AG09319 (cell line): ENCODE data around the gene NIN.

Source experiments
- DNase-seq: peaks from one replicate; pipeline ENCODE4 v3.0.0-alpha.2; 2010; ENCODE audit warnings: low read depth; ENCODE audit errors: extremely low read depth
- TF ChIP-seq, protein P1 (sequence below): IDR thresholded peaks from 2 replicates; pipeline ENCODE4 v1.5.1; 2011; ENCODE audit warnings: low read depth, mild to moderate bottlenecking, inconsistent platforms, low read length, moderate library complexity

NIN gene

DNA sequence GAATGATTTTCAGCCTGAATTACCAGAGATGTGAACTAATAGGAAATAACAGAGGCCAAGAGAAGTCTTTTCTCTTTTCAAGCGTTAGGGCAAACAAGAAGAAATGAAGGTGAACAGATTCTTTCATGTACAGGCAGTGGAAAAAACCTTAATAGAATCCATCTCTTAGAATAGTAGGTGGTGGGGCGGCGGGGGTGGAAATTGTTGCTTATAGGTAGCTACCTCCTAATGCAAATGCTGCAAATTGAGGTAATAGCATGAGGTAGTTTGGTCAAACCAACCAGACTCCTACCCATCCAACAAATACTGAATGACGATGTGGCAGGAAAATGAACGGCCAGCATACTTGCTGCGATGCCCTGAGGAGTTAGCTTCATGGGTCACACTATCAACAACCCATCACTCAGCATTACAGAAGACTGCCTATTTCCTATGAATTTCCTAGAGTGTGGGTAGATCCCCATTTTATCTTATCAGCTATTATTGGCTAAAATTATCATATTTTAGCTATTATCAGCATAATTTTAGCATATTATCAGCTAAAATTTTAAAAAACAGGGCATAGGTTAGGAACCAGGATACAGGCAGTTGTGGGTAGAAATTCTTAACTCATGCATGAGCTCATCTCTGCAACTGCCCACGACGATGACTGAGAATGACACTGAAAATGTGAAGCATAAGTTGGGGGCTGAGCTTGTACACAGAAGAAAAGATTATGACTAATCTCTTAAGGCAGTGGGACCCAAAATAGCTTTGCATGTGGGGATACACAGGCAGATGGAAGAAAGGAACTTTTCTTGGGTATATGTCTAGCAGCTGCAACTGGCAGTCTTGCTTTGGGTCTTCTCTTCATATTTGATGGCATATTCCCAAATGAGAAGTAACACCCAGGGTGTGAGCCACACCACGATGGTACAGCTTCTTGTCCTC lies 68.7 kb downstream of the NIN start:
- no peak for DNase-seq
- TF ChIP-seq, protein P1, sequence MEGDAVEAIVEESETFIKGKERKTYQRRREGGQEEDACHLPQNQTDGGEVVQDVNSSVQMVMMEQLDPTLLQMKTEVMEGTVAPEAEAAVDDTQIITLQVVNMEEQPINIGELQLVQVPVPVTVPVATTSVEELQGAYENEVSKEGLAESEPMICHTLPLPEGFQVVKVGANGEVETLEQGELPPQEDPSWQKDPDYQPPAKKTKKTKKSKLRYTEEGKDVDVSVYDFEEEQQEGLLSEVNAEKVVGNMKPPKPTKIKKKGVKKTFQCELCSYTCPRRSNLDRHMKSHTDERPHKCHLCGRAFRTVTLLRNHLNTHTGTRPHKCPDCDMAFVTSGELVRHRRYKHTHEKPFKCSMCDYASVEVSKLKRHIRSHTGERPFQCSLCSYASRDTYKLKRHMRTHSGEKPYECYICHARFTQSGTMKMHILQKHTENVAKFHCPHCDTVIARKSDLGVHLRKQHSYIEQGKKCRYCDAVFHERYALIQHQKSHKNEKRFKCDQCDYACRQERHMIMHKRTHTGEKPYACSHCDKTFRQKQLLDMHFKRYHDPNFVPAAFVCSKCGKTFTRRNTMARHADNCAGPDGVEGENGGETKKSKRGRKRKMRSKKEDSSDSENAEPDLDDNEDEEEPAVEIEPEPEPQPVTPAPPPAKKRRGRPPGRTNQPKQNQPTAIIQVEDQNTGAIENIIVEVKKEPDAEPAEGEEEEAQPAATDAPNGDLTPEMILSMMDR, result no peak

DNA sequence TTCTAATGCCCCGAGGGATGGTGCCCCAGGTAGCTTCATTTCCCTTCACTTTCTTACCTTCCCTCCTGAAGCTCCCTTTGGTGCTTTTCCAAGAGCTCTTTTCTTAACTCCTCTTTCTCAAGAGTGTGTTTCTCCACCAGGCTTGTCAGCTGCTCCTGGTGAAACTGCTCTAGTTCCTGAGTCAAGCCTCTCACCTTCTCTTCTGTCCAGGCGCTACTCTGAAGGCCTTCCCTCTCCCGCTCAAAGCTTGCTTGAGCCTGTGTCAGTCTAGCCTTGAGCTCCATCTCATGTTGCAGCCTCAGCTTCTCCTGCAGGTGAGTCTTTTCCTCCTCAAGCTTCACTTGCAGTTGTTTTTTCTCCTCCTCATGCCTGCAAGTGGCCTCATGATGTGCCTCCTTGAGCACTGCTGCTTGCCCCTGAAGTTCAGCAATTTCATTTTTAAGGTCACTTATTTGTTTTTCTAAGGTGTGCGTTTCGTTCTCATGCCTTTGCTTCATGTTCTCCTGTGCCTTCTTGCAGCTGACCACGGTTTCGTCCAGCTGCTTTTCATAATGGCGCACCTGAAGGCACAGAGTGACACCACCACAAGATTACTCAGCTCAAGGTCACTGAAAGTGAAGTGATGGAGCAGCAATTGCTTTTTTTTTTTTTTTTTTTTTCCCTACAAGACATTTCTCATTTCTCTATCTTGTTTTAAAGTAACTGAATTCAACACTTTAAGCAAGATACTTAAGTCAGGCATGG lies 71.0 kb downstream of the NIN start:
- TF ChIP-seq, protein P1, result no peak
- no peak for DNase-seq

DNA sequence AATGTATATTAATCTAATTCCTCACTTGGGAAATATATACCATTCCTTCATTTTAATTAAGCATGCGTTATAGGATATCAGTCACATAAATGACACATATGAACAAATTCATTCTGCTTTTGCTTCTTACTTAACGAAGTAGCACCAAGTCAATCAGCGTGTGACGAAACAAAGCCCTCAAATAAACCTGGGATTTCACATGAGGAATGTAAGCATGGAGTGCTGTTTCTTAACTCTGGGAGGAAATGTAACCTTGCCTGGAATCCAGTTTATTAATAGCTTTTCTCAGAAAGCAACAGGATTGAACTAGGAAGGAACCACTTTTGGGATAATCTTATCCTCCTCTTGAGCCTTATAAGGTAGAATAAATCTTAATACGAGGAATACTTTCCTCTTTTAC lies 72.0 kb downstream of the NIN start:
- TF ChIP-seq, protein P1, result no peak
- DNase-seq, result no peak

DNA sequence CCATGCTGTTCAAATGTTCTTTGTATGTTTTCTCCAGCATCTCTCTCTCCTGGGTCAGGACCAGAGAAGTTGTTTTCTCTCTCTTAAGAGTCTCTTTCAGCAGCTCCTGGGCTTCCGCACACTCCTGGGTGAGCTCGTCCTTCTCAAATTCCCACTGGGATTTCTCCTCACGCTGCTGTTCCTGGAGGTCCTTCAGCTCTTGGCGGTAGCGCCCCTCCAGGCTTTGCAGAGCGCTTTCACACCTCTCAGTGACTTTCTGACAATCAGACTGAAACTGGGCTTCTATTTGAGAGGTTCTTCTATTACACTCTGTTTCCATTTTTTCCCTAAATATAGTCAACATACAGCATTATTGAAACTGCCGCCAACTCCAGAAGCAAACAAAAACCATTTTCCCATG lies 72.7 kb downstream of the NIN start:
- TF ChIP-seq, protein P1, result no peak
- DNase-seq, result no peak

DNA sequence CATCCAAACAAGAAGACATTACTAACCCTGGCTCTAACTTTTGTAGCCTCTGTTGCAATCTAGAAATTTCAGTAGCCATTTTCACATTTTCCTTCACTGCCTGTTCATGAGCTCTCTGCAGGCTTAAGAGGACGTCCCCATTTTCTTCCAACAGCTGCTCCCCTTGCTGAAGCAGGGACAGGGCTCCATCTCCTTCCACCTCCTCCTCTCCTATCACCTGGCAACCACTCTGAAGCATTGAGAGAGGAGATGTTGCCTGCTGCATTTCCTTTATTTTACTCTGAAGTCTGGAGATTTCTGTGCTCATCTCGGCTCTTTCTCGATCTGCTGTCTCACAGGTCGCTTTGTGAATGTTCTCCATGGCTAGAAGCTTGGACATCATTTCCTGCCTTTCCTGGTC lies 73.3 kb downstream of the NIN start:
- DNase-seq, result no peak
- TF ChIP-seq, protein P1, result no peak

DNA sequence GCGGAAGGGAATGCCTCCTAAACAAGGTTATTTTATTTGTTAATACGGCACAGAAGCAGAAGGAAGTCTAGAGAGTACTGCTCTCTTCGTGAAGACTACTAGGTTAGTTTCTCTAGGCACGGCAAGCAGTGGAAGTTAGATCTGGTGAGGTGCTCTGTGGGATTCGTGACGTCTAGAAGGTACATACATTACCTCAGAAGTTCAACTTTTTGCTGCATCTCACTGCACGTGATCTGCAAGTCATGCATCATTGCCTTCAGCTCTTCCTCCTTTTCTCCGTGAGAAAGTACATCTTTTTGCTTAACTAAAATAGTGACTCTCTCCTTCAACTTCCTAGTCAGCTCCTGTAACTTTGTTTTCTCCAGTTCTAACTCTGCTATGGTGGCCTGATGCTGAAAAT lies 74.7 kb downstream of the NIN start:
- TF ChIP-seq, protein P1, result no peak
- no peak for DNase-seq

DNA sequence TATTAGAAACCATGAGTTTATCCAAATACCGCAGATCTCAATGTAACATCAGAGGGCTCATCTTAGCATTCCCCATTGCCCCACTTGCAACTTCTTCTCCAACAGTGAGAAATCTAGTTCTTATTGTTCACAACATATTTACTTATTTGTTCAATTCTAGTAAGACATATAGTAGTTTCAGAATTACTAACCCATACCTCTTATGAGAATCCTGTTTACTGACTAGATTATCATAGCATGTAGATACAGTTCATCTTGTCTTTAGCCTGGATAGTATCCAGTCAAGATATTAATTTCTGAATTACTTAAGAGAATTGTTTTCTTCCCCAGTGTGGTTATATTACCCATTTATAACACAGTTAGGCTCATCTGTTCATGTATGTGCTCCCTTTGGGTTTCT lies 80.6 kb downstream of the NIN start:
- no peak for DNase-seq
- TF ChIP-seq, protein P1, result no peak
